ENCODE results near the gene PAPPA. TPM values are rescaled to one million over a fixed set of nuclear protein-coding genes. Genes with fewer than 3 reads are reported as not detected.

Gene PAPPA
- total RNA-seq, 3 donors from 2014 or later (not counting 1 experiment from before 2014, with no cell fraction given), result not detected

- H3K27me3 ChIP-seq (ENCODE audit: control insufficient read depth, insufficient read depth, low read length), result no peaks in the 10 kb centered on the region
- ATAC-seq, result no peak
These were observed 294.3 kb downstream of the PAPPA start for GRCh38 chr9:116447934-116448333.

DNA sequence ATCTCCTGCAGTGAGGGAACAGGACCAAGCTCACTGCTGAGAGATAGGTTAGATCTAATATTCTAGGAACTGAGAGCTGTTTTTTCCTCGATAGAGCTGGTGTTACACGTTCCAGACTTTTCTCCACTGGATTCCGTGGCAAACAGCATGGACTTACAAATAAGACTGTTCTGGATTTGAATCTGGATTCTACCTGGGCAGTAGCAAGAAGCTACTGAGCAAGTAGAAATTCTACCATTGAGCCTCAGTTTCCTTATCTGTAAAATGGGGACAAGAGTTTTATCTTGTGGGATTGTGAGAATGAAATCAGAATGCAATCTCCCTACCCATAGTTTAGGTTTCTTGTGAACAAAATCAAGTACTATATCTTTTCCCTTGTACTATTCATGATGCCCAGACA is 294.8 kb downstream of the PAPPA start:
- WGBS (ENCODE audit: insufficient coverage), result 8% methylated on average over 3 of the region's 3 CpGs
- Histone ChIP-seq H3K4me3 (ENCODE audit: low read length) (no peak overlapping the region), H3K9me3 (ENCODE audit: control insufficient read depth, insufficient read depth, low read length) (no peaks in the 10 kb centered on the region), H3K27ac (ENCODE audit: low read length) (no peak overlapping the region), H3K27me3 (ENCODE audit: control insufficient read depth, insufficient read depth, low read length) (no peaks in the 10 kb centered on the region), H3K4me1 (ENCODE audit: control insufficient read depth, insufficient read depth, low read length) (no peaks in the 10 kb centered on the region), H3K36me3 (ENCODE audit: control insufficient read depth, insufficient read depth, low read length) (no peaks in the 10 kb centered on the region)
- Mint-ChIP-seq H3K4me3 (no peak overlapping the region), H3K27ac (no peak overlapping the region), H3K9me3 (peaks cover 3 to 6% of the 10 kb centered on the region in 2 donors), H3K27me3 (ENCODE audit: low read depth in 2 of 2) (no peaks in the 10 kb centered on the region), H3K36me3 (no peaks in the 10 kb centered on the region), H3K4me1 (no peaks in the 10 kb centered on the region)
- ATAC-seq (no peak), DNase-seq (no peak)
- intact Hi-C loops (cut with micrococcal nuclease), result no loop called here
- TF ChIP-seq, protein P1, sequence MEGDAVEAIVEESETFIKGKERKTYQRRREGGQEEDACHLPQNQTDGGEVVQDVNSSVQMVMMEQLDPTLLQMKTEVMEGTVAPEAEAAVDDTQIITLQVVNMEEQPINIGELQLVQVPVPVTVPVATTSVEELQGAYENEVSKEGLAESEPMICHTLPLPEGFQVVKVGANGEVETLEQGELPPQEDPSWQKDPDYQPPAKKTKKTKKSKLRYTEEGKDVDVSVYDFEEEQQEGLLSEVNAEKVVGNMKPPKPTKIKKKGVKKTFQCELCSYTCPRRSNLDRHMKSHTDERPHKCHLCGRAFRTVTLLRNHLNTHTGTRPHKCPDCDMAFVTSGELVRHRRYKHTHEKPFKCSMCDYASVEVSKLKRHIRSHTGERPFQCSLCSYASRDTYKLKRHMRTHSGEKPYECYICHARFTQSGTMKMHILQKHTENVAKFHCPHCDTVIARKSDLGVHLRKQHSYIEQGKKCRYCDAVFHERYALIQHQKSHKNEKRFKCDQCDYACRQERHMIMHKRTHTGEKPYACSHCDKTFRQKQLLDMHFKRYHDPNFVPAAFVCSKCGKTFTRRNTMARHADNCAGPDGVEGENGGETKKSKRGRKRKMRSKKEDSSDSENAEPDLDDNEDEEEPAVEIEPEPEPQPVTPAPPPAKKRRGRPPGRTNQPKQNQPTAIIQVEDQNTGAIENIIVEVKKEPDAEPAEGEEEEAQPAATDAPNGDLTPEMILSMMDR (IDR thresholded peaks at IDR 0.05), result no peak

More at GRCh38 chr9:116447934-116448333, 294.3 kb downstream of the PAPPA start:
- Histone ChIP-seq H3K9me3 (ENCODE audit: control insufficient read depth, insufficient read depth, low read length) (no peaks in the 10 kb centered on the region), H3K4me3 (ENCODE audit: low read length) (no peak overlapping the region), H3K27ac (ENCODE audit: low read length) (no peak overlapping the region), H3K4me1 (ENCODE audit: control insufficient read depth, insufficient read depth, low read length) (no peaks in the 10 kb centered on the region), H3K36me3 (ENCODE audit: control insufficient read depth, insufficient read depth, low read length) (no peaks in the 10 kb centered on the region)
- H3K4me1 Mint-ChIP-seq, result no peaks in the 10 kb centered on the region
- H3K9me3 Mint-ChIP-seq, result peaks cover 3 to 6% of the 10 kb centered on the region in 2 donors
- TF ChIP-seq, protein P1 (IDR thresholded peaks at IDR 0.05), result no peak
- 13% methylated on average over 6 of the region's 6 CpGs for WGBS (ENCODE audit: insufficient coverage)
- DNase-seq, result no peak
- H3K36me3 Mint-ChIP-seq, result no peaks in the 10 kb centered on the region
- intact Hi-C loops (cut with micrococcal nuclease), result no loop called here
- H3K27ac Mint-ChIP-seq, result no peak overlapping the region
- no peak overlapping the region for H3K4me3 Mint-ChIP-seq
- H3K27me3 Mint-ChIP-seq (ENCODE audit: low read depth in 2 of 2), result no peaks in the 10 kb centered on the region

- H3K4me3 ChIP-seq (ENCODE audit: low read length), result no peak overlapping the region
- WGBS (ENCODE audit: insufficient coverage), result 79% methylated on average over 3 of the region's 3 CpGs
- H3K9me3 Mint-ChIP-seq, result peaks cover 3 to 6% of the 10 kb centered on the region in 2 donors
These were observed 296.4 kb downstream of the PAPPA start for GRCh38 chr9:116449949-116450348.

More at GRCh38 chr9:116449949-116450348, 296.4 kb downstream of the PAPPA start:
- Histone ChIP-seq H3K36me3 (ENCODE audit: control insufficient read depth, insufficient read depth, low read length) (no peaks in the 10 kb centered on the region), H3K27me3 (ENCODE audit: control insufficient read depth, insufficient read depth, low read length) (no peaks in the 10 kb centered on the region), H3K9me3 (ENCODE audit: control insufficient read depth, insufficient read depth, low read length) (peaks cover 3% of the 10 kb centered on the region), H3K27ac (ENCODE audit: low read length) (no peak overlapping the region), H3K4me1 (ENCODE audit: control insufficient read depth, insufficient read depth, low read length) (no peaks in the 10 kb centered on the region)
- TF ChIP-seq, protein P1 (IDR thresholded peaks at IDR 0.05), result no peak
- Mint-ChIP-seq H3K36me3 (no peaks in the 10 kb centered on the region), H3K27me3 (ENCODE audit: low read depth in 2 of 2) (no peaks in the 10 kb centered on the region), H3K4me3 (no peak overlapping the region), H3K4me1 (no peaks in the 10 kb centered on the region), H3K27ac (no peak overlapping the region)
- ATAC-seq (no peak), DNase-seq (no peak)
- intact Hi-C loops (cut with micrococcal nuclease), result no loop called here
